GM12878 (cell line): ENCODE measurements around the gene TOR2A. TPM values are rescaled to one million over a fixed set of nuclear protein-coding genes. Genes with fewer than 3 reads are reported as not detected.

ENCODE experiments used
- ATAC-seq: fragments of 200-7000 bp; cut with Tn5 transposase; 3 replicates; pipeline ENCODE4 v1.9.1; 2020; ENCODE audit warnings: mild to moderate bottlenecking, moderate library complexity
- BruUV-seq: library from RNA; stranded (reverse); fragments of 400-500 nt; replicated peaks from 2 replicates; lab custom pipeline; 2021; lab: Mats Ljungman, UMichigan
- CTCF ChIA-PET: fragments of 300-600 bp; sonication (Branson Sonifier 250); formaldehyde crosslinking; extraction: SDS; loops from one replicate; lab custom pipeline; 2021; ENCODE audit warnings: inconsistent platforms; lab: Yijun Ruan, JAX
- POLR2A ChIA-PET: fragments of 350-600 bp; formaldehyde crosslinking; extraction: SDS; loops from one replicate; lab custom pipeline; 2021; ENCODE audit warnings: inconsistent platforms; lab: Charles Lee
- RAD21 ChIA-PET: fragments of 300-600 bp; sonication (Branson Sonifier 250); formaldehyde crosslinking; loops from one replicate; lab custom pipeline; 2023; ENCODE audit warnings: antibody characterized with exemption; ENCODE audit not compliant: unreplicated experiment; lab: Charles Lee
- SMC1A ChIA-PET: fragments of 300-600 bp; sonication (Branson Sonifier 250); formaldehyde crosslinking; loops from one replicate; lab custom pipeline; 2023; ENCODE audit not compliant: unreplicated experiment, uncharacterized antibody; lab: Charles Lee
- DNase-seq: peaks from one replicate; pipeline ENCODE4 v3.0.0-alpha.2; 2011; ENCODE audit warnings: low read depth, low spot score
- FAIRE-seq: peaks from 3 replicates; lab custom pipeline; 2011; peaks lifted over from hg19 to GRCh38; lab: Jason Lieb, UNC
- H2AFZ ChIP-seq: 2 replicates; pipeline ENCODE4 v1.6.0; 2011; ENCODE audit warnings: low read depth, low read length, control low read depth; ENCODE audit not compliant: control insufficient read depth
- H3K27ac ChIP-seq: 2 replicates; pipeline ENCODE4 v1.5.1; 2011; ENCODE audit warnings: control low read depth; ENCODE audit not compliant: control insufficient read depth, insufficient read depth
- H3K27me3 ChIP-seq, 2 experiments: replicated peaks in 1 of 2; 2 replicates each; pipeline versions ENCODE4 v1.6.0 to v1.6.1; 2011; ENCODE audit warnings: low read length in 1 of 2; ENCODE audit not compliant: control insufficient read depth in 2 of 2, insufficient read depth in 2 of 2
- H3K36me3 ChIP-seq, 2 experiments: 2 replicates each; pipeline ENCODE4 v1.5.1; 2011; ENCODE audit warnings: low read length in 1 of 2; ENCODE audit not compliant: control insufficient read depth in 2 of 2, insufficient read depth in 2 of 2
- H3K4me1 ChIP-seq: 2 replicates; pipeline ENCODE4 v1.6.1; 2011; ENCODE audit warnings: mild to moderate bottlenecking, low read length, moderate library complexity, mixed read lengths; ENCODE audit not compliant: control insufficient read depth, insufficient read depth
- H3K4me2 ChIP-seq: 2 replicates; pipeline ENCODE4 v1.6.0; 2011; ENCODE audit warnings: control low read depth; ENCODE audit not compliant: control insufficient read depth, insufficient read depth
- H3K4me3 ChIP-seq: fragments of 200-600 bp; sonication (generic); 2 replicates; pipeline ENCODE4 v1.5.1; 2016
- H3K79me2 ChIP-seq: 2 replicates; pipeline ENCODE4 v1.6.0; 2011; ENCODE audit warnings: low read length; ENCODE audit not compliant: control insufficient read depth, insufficient read depth
- H3K9ac ChIP-seq: 2 replicates; pipeline ENCODE4 v1.8.0; 2011; ENCODE audit warnings: low read length, control low read depth, mixed read lengths; ENCODE audit not compliant: control insufficient read depth, insufficient read depth
- H3K9me3 ChIP-seq: replicated peaks from 3 replicates; pipeline ENCODE4 v1.5.1; 2011; ENCODE audit warnings: mild to moderate bottlenecking, low read length; ENCODE audit not compliant: control insufficient read depth, insufficient read depth
- H4K20me1 ChIP-seq: 2 replicates; pipeline ENCODE4 v1.6.0; 2011; ENCODE audit not compliant: control insufficient read depth, insufficient read depth
- BCL11A ChIP-seq: IDR thresholded peaks from 2 replicates; pipeline ENCODE4 v1.6.1; 2011; ENCODE audit warnings: low read depth, low read length
- HCFC1 ChIP-seq: fragments of 150-350 bp; IDR thresholded peaks from 2 replicates; pipeline ENCODE4 v1.6.1; 2014; ENCODE audit warnings: low read length
- MEF2B ChIP-seq: fragments of 450-650 bp; IDR thresholded peaks from 2 replicates; pipeline ENCODE4 v1.6.1; 2018; ENCODE audit warnings: mild to moderate bottlenecking, moderate library complexity; ENCODE audit not compliant: partially characterized antibody, poor library complexity, severe bottlenecking
- MXI1 ChIP-seq: fragments of 150-350 bp; IDR thresholded peaks from 2 replicates; pipeline ENCODE4 v1.6.1; 2011; ENCODE audit warnings: low read depth, mild to moderate bottlenecking, inconsistent platforms, low read length, improper control_type of control experiment
- SMARCA5 ChIP-seq: fragments of 450-650 bp; IDR thresholded peaks from 2 replicates; pipeline ENCODE4 v1.6.1; 2017; ENCODE audit warnings: mild to moderate bottlenecking
- WRNIP1 ChIP-seq: IDR thresholded peaks from 2 replicates; pipeline ENCODE4 v1.6.1; 2011; ENCODE audit warnings: low read depth, low read length, improper control_type of control experiment, borderline replicate concordance
- ZBED1 ChIP-seq: IDR thresholded peaks from 2 replicates; pipeline ENCODE4 v1.6.1; 2016; ENCODE audit warnings: borderline replicate concordance
- WGBS: methylation state at CpG from one replicate; pipeline ENCODE4 v1.1.6; 2016; ENCODE audit warnings: low lambda C conversion rate; ENCODE audit not compliant: insufficient replicate concordance, insufficient coverage; ENCODE audit errors: missing lambda C conversion rate; 5-methylcytosine and 5-hydroxymethylcytosine counted together
- in situ Hi-C: fragments of 300-500 bp; cut with MboI; formaldehyde crosslinking; loops from 9 replicates; pipeline ENCODE4 v1.14.3; 2018; ENCODE audit warnings: mixed read lengths
- intact Hi-C: fragments of 100-400 bp; cut with micrococcal nuclease; formaldehyde crosslinking; loops from one replicate; pipeline ENCODE4 v1.14.2; 2022; ENCODE audit not compliant: unreplicated experiment
- polyA plus RNA-seq, 11 experiments: library from polyadenylated mRNA; depleted of rRNA in 4 of 11; unstranded in 6 of 11; stranded (reverse) in 5 of 11; fragments of >200 nt; fragmentation: Nextera tagmentation in 4 of 11; fragmentation: Illumina TruSeq in 1 of 11; extraction: Ambion mirVana in 4 of 11; extraction: Trizol in 1 of 11; gene quantifications; 1 replicate in 1 of 11; 2 replicates in 10 of 11; pipeline versions ENCODE4 v1.2.1 to v1.2.3, GENCODE V29; 2011 to 2016; ENCODE audit warnings: inconsistent platforms in 2 of 11, missing spikeins in 2 of 11, low read depth in 1 of 11
- total RNA-seq, 4 experiments: library from RNA; depleted of rRNA in 3 of 4; stranded (reverse); fragments of >200 nt in 3 of 4; fragmentation: Illumina TruSeq in 1 of 4; extraction: Trizol in 1 of 4; gene quantifications; 2 replicates each; pipeline versions ENCODE4 v1.2.1 to v1.2.3, GENCODE V29; 2013 to 2021
- TF ChIP-seq, protein P1 (sequence below): IDR thresholded peaks from 2 replicates; pipeline ENCODE4 v1.6.1; 2011; ENCODE audit warnings: borderline replicate concordance, low read depth, mild to moderate bottlenecking, moderate library complexity, low read length; ENCODE audit not compliant: insufficient read depth, poor library complexity, severe bottlenecking
- TF ChIP-seq, protein P2 (sequence below): fragments of 450-650 bp; formaldehyde crosslinking; IDR thresholded peaks from 2 replicates; pipeline ENCODE4 v1.5.0; 2022; ENCODE audit warnings: mild to moderate bottlenecking, missing genetic modification characterization
- TF ChIP-seq, protein P3 (sequence below), 3 experiments: IDR thresholded peaks in 2 of 3; conservative IDR thresholded peaks in 1 of 3; 2 replicates each; pipeline ENCODE4 v1.5.1; 2011; ENCODE audit warnings: low read depth in 3 of 3, low read length in 3 of 3, mild to moderate bottlenecking in 3 of 3, control low read depth in 2 of 3, moderate library complexity in 2 of 3, inconsistent platforms in 1 of 3, mixed read lengths in 1 of 3; ENCODE audit not compliant: control insufficient read depth in 2 of 3, insufficient read depth in 1 of 3; ENCODE audit errors: extremely low read depth in 1 of 3

The TOR2A gene
- total and polyA plus RNA-seq, 10 of the 15 experiments (the other 5 are each of a cell fraction or from before 2014, with no cell fraction given), result 0.52 to 23.7 (median 8.5) TPM

DNA sequence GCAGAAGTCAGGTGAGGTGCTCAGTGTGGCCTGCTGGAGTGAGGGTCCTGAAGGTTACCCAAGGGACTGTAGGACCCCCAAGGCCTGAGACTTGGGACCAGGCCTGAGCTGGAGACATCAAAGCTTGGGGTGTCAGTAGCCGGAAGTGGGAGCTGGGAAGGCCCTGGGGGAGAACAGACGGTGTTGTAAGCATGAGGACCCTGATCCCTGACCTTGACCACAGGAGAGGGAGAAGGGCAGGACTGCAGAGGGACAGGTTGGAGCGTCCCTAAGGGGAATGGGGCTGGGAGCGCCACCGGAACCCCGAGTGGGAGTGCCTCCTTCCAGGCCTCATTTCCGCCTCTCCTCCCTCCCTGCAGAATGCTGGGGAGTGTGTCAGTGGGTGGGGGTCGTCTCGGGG is 18.7 kb downstream of the TOR2A start:
- no peaks in the 10 kb centered on the region for H4K20me1 ChIP-seq
- POLR2A ChIA-PET, result interaction anchor here (1.9 kb wide), 1 partner anchor 9 kb away, joined by 8 read pairs; no protein-coding TSS in a partner anchor
- H3K27ac ChIP-seq, result no peak overlapping the region
- H3K27me3 ChIP-seq, result no peaks in the 10 kb centered on the region
- TF ChIP-seq, protein P1, sequence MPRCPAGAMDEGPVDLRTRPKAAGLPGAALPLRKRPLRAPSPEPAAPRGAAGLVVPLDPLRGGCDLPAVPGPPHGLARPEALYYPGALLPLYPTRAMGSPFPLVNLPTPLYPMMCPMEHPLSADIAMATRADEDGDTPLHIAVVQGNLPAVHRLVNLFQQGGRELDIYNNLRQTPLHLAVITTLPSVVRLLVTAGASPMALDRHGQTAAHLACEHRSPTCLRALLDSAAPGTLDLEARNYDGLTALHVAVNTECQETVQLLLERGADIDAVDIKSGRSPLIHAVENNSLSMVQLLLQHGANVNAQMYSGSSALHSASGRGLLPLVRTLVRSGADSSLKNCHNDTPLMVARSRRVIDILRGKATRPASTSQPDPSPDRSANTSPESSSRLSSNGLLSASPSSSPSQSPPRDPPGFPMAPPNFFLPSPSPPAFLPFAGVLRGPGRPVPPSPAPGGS, result no peak
- TF ChIP-seq BCL11A (no peak), HCFC1 (no peak), SMARCA5 (no peak), WRNIP1 (no peak), ZBED1 (no peak), MXI1 (no peak), MEF2B (no peak)
- TF ChIP-seq, protein P2, sequence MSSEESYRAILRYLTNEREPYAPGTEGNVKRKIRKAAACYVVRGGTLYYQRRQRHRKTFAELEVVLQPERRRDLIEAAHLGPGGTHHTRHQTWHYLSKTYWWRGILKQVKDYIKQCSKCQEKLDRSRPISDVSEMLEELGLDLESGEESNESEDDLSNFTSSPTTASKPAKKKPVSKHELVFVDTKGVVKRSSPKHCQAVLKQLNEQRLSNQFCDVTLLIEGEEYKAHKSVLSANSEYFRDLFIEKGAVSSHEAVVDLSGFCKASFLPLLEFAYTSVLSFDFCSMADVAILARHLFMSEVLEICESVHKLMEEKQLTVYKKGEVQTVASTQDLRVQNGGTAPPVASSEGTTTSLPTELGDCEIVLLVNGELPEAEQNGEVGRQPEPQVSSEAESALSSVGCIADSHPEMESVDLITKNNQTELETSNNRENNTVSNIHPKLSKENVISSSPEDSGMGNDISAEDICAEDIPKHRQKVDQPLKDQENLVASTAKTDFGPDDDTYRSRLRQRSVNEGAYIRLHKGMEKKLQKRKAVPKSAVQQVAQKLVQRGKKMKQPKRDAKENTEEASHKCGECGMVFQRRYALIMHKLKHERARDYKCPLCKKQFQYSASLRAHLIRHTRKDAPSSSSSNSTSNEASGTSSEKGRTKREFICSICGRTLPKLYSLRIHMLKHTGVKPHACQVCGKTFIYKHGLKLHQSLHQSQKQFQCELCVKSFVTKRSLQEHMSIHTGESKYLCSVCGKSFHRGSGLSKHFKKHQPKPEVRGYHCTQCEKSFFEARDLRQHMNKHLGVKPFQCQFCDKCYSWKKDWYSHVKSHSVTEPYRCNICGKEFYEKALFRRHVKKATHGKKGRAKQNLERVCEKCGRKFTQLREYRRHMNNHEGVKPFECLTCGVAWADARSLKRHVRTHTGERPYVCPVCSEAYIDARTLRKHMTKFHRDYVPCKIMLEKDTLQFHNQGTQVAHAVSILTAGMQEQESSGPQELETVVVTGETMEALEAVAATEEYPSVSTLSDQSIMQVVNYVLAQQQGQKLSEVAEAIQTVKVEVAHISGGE (CRISPR knock-in tag), result no peak
- TF ChIP-seq, protein P3, sequence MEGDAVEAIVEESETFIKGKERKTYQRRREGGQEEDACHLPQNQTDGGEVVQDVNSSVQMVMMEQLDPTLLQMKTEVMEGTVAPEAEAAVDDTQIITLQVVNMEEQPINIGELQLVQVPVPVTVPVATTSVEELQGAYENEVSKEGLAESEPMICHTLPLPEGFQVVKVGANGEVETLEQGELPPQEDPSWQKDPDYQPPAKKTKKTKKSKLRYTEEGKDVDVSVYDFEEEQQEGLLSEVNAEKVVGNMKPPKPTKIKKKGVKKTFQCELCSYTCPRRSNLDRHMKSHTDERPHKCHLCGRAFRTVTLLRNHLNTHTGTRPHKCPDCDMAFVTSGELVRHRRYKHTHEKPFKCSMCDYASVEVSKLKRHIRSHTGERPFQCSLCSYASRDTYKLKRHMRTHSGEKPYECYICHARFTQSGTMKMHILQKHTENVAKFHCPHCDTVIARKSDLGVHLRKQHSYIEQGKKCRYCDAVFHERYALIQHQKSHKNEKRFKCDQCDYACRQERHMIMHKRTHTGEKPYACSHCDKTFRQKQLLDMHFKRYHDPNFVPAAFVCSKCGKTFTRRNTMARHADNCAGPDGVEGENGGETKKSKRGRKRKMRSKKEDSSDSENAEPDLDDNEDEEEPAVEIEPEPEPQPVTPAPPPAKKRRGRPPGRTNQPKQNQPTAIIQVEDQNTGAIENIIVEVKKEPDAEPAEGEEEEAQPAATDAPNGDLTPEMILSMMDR (IDR thresholded peaks at IDR 0.05 in 2 of 3, conservative IDR thresholded peaks at IDR 0.05 in 1 of 3; ENCODE audit: control insufficient read depth in 2 of 3, extremely low read depth in 1 of 3, insufficient read depth in 1 of 3, low read depth in 3 of 3, low read length in 3 of 3), result no peak
- DNase-seq (no peak), ATAC-seq (no peak), FAIRE-seq (no peak)
- WGBS, result 46% methylated on average over 9 of the region's 9 CpGs
- no peak overlapping the region for H3K9ac ChIP-seq
- H3K79me2 ChIP-seq, result no peaks in the 10 kb centered on the region
- H3K36me3 ChIP-seq, result no peaks in the 10 kb centered on the region; a peak in 1 of 4 replicates
- RAD21 ChIA-PET, result interaction anchor here (2.8 kb wide), 1 partner anchor 19 kb away, joined by 19 read pairs; the partner anchor contains the start of gene TOR2A
- no peak overlapping the region for H3K4me3 ChIP-seq
- H3K9me3 ChIP-seq, result no peaks in the 10 kb centered on the region
- peaks cover 4% of the 10 kb centered on the region; the same call in 1 of the 2 replicates for H3K4me1 ChIP-seq
- peak overlapping the region; percentile 97; the same call in 1 of the 2 replicates for H2AFZ ChIP-seq
- BruUV-seq, result no TSS peak
- SMC1A ChIA-PET, result interaction anchor here (0.6 to 1.5 kb wide), 4 partner anchors 13 to 205 kb away, joined by 3 to 6 read pairs (median 4); partner anchors contain the start of gene TOR2A
- CTCF ChIA-PET, result interaction anchor here (1.0 to 3.3 kb wide), 4 partner anchors 12 to 153 kb away, joined by 3 to 21 read pairs (median 5); partner anchors contain the start of gene TOR2A
- H3K4me2 ChIP-seq, result peak overlapping the region; percentile 88; the same call in 1 of the 2 replicates
- in situ Hi-C loops, result no loop called here
- intact Hi-C loops, result loop anchor here (5.0 kb wide), 1 partner anchor 201 kb away; the partner anchor contains the start of gene ST6GALNAC4
